Measurements from ENCODE around the gene ZFPM1.
"Not testable (repeated sequence)": the region's sequence is repeated elsewhere in the genome, so short reads cannot be mapped to it uniquely, and the experiment has no call there.

The ZFPM1 gene

GRCh38 chr16:88410297-88410968, 42.6 kb upstream of the ZFPM1 start:
- not testable (repeated sequence) for H3K4me3 ChIP-seq (ENCODE audit: insufficient read depth, low read depth, low read length); H3K27ac ChIP-seq (ENCODE audit: insufficient read depth, low read depth, low read length, poor library complexity, severe bottlenecking); H3K27me3 ChIP-seq (ENCODE audit: control insufficient read depth, insufficient read depth, low read length, poor library complexity, severe bottlenecking); H3K36me3 ChIP-seq (ENCODE audit: control insufficient read depth, insufficient read depth, low read length); H3K4me1 ChIP-seq (ENCODE audit: control insufficient read depth, insufficient read depth, low read length); H3K9me3 ChIP-seq (ENCODE audit: control insufficient read depth, low read length)
- WGBS, 2 experiments, result 95 to 96% methylated on average over 28 of the region's 28 CpGs

- Histone ChIP-seq H3K27me3 (ENCODE audit: control insufficient read depth, insufficient read depth, low read length, poor library complexity, severe bottlenecking) (no peaks in the 10 kb centered on the region), H3K4me1 (ENCODE audit: control insufficient read depth, insufficient read depth, low read length) (no peaks in the 10 kb centered on the region), H3K9me3 (ENCODE audit: control insufficient read depth, low read length) (no peaks in the 10 kb centered on the region), H3K27ac (ENCODE audit: insufficient read depth, low read depth, low read length, poor library complexity, severe bottlenecking) (no peak overlapping the region), H3K4me3 (ENCODE audit: insufficient read depth, low read depth, low read length) (no peak overlapping the region), H3K36me3 (ENCODE audit: control insufficient read depth, insufficient read depth, low read length) (no peaks in the 10 kb centered on the region)
- WGBS, 2 experiments, result 94 to 95% methylated on average over 18 of the region's 18 CpGs
These were observed 41.0 kb upstream of the ZFPM1 start for GRCh38 chr16:88411951-88412576.

- Histone ChIP-seq H3K4me1 (ENCODE audit: control insufficient read depth, insufficient read depth, low read length) (no peaks in the 10 kb centered on the region), H3K36me3 (ENCODE audit: control insufficient read depth, insufficient read depth, low read length) (no peaks in the 10 kb centered on the region), H3K27me3 (ENCODE audit: control insufficient read depth, insufficient read depth, low read length, poor library complexity, severe bottlenecking) (no peaks in the 10 kb centered on the region), H3K27ac (ENCODE audit: insufficient read depth, low read depth, low read length, poor library complexity, severe bottlenecking) (no peak overlapping the region), H3K9me3 (ENCODE audit: control insufficient read depth, low read length) (no peaks in the 10 kb centered on the region), H3K4me3 (ENCODE audit: insufficient read depth, low read depth, low read length) (no peak overlapping the region)
- 94% methylated on average over 16 of the region's 16 CpGs for WGBS, 2 experiments
These were observed 40.3 kb upstream of the ZFPM1 start for GRCh38 chr16:88412766-88413165.

GRCh38 chr16:88413231-88413630, 39.8 kb upstream of the ZFPM1 start:
- Histone ChIP-seq H3K36me3 (ENCODE audit: control insufficient read depth, insufficient read depth, low read length) (no peaks in the 10 kb centered on the region), H3K9me3 (ENCODE audit: control insufficient read depth, low read length) (no peaks in the 10 kb centered on the region), H3K27me3 (ENCODE audit: control insufficient read depth, insufficient read depth, low read length, poor library complexity, severe bottlenecking) (no peaks in the 10 kb centered on the region), H3K4me3 (ENCODE audit: insufficient read depth, low read depth, low read length) (no peak overlapping the region), H3K4me1 (ENCODE audit: control insufficient read depth, insufficient read depth, low read length) (no peaks in the 10 kb centered on the region), H3K27ac (ENCODE audit: insufficient read depth, low read depth, low read length, poor library complexity, severe bottlenecking) (no peak overlapping the region)
- WGBS, 2 experiments, result 90 to 91% methylated on average over 12 of the region's 12 CpGs

- Histone ChIP-seq H3K27ac (ENCODE audit: insufficient read depth, low read depth, low read length, poor library complexity, severe bottlenecking) (no peak overlapping the region), H3K36me3 (ENCODE audit: control insufficient read depth, insufficient read depth, low read length) (no peaks in the 10 kb centered on the region), H3K27me3 (ENCODE audit: control insufficient read depth, insufficient read depth, low read length, poor library complexity, severe bottlenecking) (no peaks in the 10 kb centered on the region), H3K4me3 (ENCODE audit: insufficient read depth, low read depth, low read length) (no peak overlapping the region), H3K4me1 (ENCODE audit: control insufficient read depth, insufficient read depth, low read length) (no peaks in the 10 kb centered on the region), H3K9me3 (ENCODE audit: control insufficient read depth, low read length) (no peaks in the 10 kb centered on the region)
- WGBS, 2 experiments, result 94 to 96% methylated on average over 12 of the region's 12 CpGs
These were observed 39.4 kb upstream of the ZFPM1 start for GRCh38 chr16:88413631-88414030.

GRCh38 chr16:88414521-88415380, 38.3 kb upstream of the ZFPM1 start:
- Histone ChIP-seq H3K27me3 (ENCODE audit: control insufficient read depth, insufficient read depth, low read length, poor library complexity, severe bottlenecking) (no peaks in the 10 kb centered on the region), H3K9me3 (ENCODE audit: control insufficient read depth, low read length) (no peaks in the 10 kb centered on the region), H3K4me3 (ENCODE audit: insufficient read depth, low read depth, low read length) (no peak overlapping the region), H3K4me1 (ENCODE audit: control insufficient read depth, insufficient read depth, low read length) (no peaks in the 10 kb centered on the region), H3K27ac (ENCODE audit: insufficient read depth, low read depth, low read length, poor library complexity, severe bottlenecking) (no peak overlapping the region), H3K36me3 (ENCODE audit: control insufficient read depth, insufficient read depth, low read length) (no peaks in the 10 kb centered on the region)
- 92 to 94% methylated on average over 34 of the region's 34 CpGs for WGBS, 2 experiments

GRCh38 chr16:88415381-88415705, 37.7 kb upstream of the ZFPM1 start:
- Histone ChIP-seq H3K9me3 (ENCODE audit: control insufficient read depth, low read length) (no peaks in the 10 kb centered on the region), H3K27me3 (ENCODE audit: control insufficient read depth, insufficient read depth, low read length, poor library complexity, severe bottlenecking) (no peaks in the 10 kb centered on the region), H3K4me1 (ENCODE audit: control insufficient read depth, insufficient read depth, low read length) (no peaks in the 10 kb centered on the region), H3K4me3 (ENCODE audit: insufficient read depth, low read depth, low read length) (no peak overlapping the region), H3K36me3 (ENCODE audit: control insufficient read depth, insufficient read depth, low read length) (no peaks in the 10 kb centered on the region), H3K27ac (ENCODE audit: insufficient read depth, low read depth, low read length, poor library complexity, severe bottlenecking) (no peak overlapping the region)
- 90 to 93% methylated on average over 5 of the region's 5 CpGs for WGBS, 2 experiments

GRCh38 chr16:88415713-88416323, 37.3 kb upstream of the ZFPM1 start:
- Histone ChIP-seq H3K27ac (ENCODE audit: insufficient read depth, low read depth, low read length, poor library complexity, severe bottlenecking) (no peak overlapping the region), H3K27me3 (ENCODE audit: control insufficient read depth, insufficient read depth, low read length, poor library complexity, severe bottlenecking) (no peaks in the 10 kb centered on the region), H3K4me1 (ENCODE audit: control insufficient read depth, insufficient read depth, low read length) (no peaks in the 10 kb centered on the region), H3K36me3 (ENCODE audit: control insufficient read depth, insufficient read depth, low read length) (no peaks in the 10 kb centered on the region), H3K4me3 (ENCODE audit: insufficient read depth, low read depth, low read length) (no peak overlapping the region), H3K9me3 (ENCODE audit: control insufficient read depth, low read length) (no peaks in the 10 kb centered on the region)
- WGBS, 2 experiments, result 91 to 94% methylated on average over 29 of the region's 29 CpGs

- H3K4me3 ChIP-seq (ENCODE audit: insufficient read depth, low read depth, low read length), result no peak overlapping the region
- WGBS, 2 experiments, result 94 to 95% methylated on average over 17 of the region's 17 CpGs
- no peaks in the 10 kb centered on the region for H3K27me3 ChIP-seq (ENCODE audit: control insufficient read depth, insufficient read depth, low read length, poor library complexity, severe bottlenecking)
- no peaks in the 10 kb centered on the region for H3K36me3 ChIP-seq (ENCODE audit: control insufficient read depth, insufficient read depth, low read length)
- no peaks in the 10 kb centered on the region for H3K9me3 ChIP-seq (ENCODE audit: control insufficient read depth, low read length)
- no peaks in the 10 kb centered on the region for H3K4me1 ChIP-seq (ENCODE audit: control insufficient read depth, insufficient read depth, low read length)
- H3K27ac ChIP-seq (ENCODE audit: insufficient read depth, low read depth, low read length, poor library complexity, severe bottlenecking), result no peak overlapping the region
These were observed 36.4 kb upstream of the ZFPM1 start for GRCh38 chr16:88416686-88417085.
